Gastrocnemius medialis (tissue), 4 donors: Measurements from ENCODE around the gene RPS2.

Experiments used
- CTCF ChIP-seq, 5 experiments: fragments of 450-650 bp in 3 of 5; fragments of 200-600 bp in 2 of 5; sonication (generic) in 2 of 5; IDR thresholded peaks in 4 of 5; conservative IDR thresholded peaks in 1 of 5; 1 replicate in 4 of 5; 2 replicates in 1 of 5; pipeline ENCODE4 v1.5.1; 2016 to 2019; ENCODE audit warnings: antibody characterized with exemption in 5 of 5, mild to moderate bottlenecking in 3 of 5, moderate library complexity in 3 of 5
- POLR2A ChIP-seq, 2 donors: fragments of 450-650 bp; IDR thresholded peaks; one replicate each; pipeline ENCODE4 v1.6.1; 2017; ENCODE audit warnings: antibody characterized with exemption in 2 of 2, mild to moderate bottlenecking in 2 of 2, moderate library complexity in 2 of 2

GRCh38 chr16:1917665-1918350 is 46.8 kb downstream of the RPS2 start:
- no peak for TF ChIP-seq CTCF (IDR thresholded peaks at IDR 0.05 in 4 of 5, conservative IDR thresholded peaks at IDR 0.05 in 1 of 5)
- TF ChIP-seq POLR2A (IDR thresholded peaks at IDR 0.05): no peak
